GM11168 (cell line): ENCODE measurements around the gene ZNF575.

ENCODE experiments used
- in situ Hi-C: fragments of 300-500 bp; cut with MboI; formaldehyde crosslinking; loops from one replicate; pipeline ENCODE4 v1.12.0; 2022; ENCODE audit warnings: low sequenced_read_pairs; ENCODE audit not compliant: unreplicated experiment

The ZNF575 gene, protein sequence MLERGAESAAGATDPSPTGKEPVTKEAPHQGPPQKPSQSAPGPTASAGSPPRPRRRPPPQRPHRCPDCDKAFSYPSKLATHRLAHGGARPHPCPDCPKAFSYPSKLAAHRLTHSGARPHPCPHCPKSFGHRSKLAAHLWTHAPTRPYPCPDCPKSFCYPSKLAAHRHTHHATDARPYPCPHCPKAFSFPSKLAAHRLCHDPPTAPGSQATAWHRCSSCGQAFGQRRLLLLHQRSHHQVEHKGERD

DNA sequence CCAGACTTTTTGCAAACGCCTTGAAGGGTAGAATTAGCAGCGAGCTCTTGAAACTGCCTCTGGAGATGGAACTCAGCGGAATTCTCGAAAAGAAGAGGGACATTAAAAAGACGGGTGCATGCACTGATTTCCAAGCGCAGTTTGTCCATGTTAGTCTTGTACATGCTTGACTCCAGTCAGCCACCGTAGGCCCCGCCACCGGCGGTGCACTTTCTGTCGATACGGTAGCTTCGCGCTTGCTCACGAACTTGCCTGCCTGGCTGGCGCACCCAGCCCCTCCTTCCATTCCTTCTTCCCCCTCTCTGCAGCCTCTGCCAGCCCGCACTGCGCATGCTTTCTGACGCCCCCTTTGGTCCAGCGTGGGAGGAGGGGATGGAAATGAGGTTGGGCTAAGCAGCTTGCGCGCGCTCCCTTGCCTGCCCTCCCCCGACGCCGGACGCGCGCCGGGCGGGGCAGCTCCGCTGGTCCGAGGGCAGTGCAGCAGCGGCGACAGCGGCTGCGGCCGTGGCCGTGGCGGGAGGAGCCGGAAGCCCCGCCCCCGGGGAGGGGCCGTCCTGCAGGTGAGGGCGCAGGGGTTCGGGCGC lies at the start of gene ZNF575:
TSS of gene ZNF575 (plus strand) at position 227 of the 584 bp plus-strand sequence. CDS start 1,235 bp downstream, outside the sequence.
- in situ Hi-C loops, result no loop called here

DNA sequence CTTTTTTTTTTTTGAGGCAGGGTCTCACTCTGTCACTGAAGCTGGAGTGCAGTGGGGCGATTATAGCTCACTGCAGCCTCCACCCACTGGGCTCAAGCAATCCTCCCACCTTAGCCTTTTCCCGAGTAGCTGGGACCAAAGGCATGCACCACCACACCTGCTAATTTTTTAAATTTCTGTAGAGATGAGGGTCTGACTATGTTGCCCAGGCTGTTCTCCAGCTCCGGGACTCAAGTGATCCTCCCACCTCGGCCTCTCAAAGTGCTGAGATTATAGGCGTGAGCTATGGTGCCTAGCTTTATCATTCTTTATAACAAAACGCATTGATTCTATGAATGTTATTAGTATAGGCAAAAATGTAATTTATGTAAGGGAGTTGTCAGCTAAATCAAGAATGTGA lies 49.7 kb upstream of the ZNF575 start:
- in situ Hi-C loops, result no loop called here

DNA sequence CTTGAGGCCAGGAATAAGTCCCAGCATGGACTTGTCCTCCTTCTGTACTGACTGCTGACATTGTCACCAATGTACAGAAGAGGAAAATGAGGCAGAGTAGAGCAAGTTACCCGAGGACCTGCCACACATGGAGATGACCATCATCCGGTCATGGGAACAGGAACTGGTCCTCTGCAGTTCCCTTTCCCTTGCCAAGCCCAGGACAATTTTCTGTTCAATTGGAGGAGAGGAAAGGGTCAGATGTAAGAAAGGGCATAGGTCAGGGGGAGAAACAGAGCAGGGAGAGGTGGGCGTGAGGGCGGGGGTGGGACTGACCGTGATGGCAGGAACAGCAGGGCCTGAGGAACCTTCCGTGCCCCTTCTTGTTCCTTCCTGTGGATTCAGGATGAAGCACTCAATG lies 47.0 kb upstream of the ZNF575 start:
- in situ Hi-C loops, result no loop called here

DNA sequence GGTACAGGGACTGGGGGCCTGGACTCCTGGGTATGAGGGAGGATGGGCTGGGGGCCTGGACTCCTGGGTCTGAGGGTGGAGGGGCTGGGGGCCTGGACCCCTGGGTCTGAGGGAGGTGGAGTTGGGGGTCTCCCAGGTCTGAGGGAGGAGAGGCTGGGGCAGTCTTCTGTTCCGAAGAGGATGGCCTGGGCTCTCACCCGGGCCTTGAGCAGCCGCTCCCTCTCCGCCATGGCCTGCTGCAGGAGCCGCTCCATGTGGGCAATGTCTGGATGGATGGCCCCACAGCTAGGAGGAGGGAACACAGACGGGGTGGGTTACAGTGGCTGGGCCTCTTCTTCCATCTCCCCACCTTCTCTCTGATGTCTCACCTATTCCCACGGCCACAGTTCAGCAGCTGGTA lies 46.6 kb upstream of the ZNF575 start:
- in situ Hi-C loops, result no loop called here

DNA sequence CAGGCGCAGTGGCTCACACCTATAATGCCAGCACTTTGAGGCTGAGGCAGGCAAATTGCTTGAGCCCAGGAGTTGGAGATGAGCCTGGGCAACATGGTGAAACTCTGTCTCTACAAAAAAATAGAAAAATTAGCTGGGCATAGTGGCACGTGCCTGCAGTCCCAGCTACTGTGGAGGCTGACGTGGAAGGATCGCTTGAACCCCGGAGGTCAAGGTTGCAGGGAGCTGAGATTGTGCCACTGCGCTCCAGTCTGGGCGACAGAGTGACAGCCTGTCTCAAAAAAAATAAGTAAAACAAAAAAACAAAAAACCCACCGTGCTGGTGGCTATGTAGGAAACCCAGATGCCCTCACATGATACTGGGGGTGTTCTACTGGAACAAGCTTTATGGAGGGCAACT lies 44.8 kb upstream of the ZNF575 start:
- in situ Hi-C loops, result no loop called here

DNA sequence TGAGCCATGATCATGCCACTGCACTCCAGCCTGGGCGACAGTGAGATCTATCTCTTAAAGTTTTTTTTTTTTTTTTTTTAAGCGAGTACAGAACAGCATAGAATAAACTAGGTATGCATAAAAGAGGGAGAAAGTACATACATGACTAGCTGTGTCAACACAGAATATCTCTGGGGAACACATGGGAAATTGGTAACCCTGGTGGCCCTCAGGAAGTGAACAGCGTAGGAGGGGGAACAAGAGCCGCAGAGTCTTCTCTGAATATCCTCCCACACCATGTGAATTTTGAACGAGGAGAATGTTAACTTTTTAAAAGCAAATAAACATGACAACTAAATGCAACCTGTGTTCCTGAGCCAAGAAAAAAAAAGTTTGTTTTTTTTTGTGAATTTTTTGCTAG lies 43.7 kb upstream of the ZNF575 start:
- in situ Hi-C loops, result no loop called here

DNA sequence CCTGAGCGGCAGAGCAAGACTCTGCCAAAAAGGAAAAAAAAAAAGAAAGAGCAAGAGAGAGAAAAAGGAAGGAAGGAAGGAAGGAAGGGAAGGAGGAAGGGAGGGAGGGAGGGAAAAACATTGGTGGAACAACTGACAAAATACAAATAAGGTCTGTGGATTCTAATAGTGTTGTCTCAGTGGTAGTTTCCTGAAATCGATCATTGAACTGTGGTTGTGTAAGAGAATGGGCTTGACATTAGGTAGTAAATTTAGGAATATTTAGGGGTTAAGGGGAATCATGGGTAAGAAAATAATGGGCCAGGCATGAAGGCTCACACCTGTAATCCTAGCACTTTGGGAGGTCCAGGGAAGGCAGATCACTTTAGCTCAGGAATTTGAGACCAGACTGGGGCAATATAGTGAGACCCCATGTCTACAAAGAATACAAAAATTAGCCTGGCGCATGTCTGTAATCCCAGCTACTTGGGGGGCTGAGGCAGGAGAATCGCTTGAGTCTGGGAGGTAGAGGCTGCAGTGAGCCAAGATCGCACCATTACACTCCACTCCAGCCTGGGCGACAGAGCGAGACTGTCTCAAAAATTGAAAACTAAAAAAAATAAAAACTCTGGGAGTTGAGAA lies 42.9 kb upstream of the ZNF575 start:
- in situ Hi-C loops, result no loop called here

DNA sequence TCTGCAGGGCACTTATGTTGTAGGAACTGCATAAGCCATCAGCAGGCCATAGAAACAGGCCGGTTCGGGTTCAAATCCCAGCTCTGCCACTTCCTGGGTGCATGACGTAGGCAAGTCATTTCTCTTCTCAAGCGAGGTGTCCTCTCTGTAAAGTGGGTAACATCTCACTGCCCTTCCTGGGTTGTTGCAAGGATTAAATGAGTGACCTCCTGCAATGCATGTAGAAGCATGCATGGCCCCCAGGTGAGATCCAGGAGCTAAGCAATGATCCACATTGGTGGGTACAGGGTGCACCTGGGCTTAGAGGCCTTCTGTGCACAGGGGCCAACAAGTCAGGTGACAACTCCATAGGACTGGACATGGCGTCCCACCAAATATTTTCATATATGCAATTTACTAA lies 42.2 kb upstream of the ZNF575 start:
- in situ Hi-C loops, result no loop called here

DNA sequence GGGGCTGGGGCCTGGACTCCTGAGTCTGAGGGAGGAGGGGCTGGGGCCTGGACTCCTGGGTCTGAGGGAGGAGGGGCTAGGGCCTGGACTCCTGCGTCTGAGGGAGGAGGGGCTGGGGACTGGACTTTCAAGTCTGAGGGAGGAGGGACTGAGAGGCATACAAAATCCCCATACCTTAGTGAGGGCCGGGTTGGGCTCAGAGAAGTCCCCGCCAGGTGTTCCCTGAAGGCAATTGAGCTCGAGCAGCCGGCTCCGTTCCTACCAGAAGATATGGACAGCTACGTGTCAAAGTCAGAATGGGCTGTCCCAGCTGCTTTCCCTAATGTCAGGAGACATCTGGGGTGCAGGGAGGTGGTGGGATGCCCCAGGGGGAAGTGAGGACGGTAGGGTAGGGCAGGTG lies 37.9 kb upstream of the ZNF575 start:
- in situ Hi-C loops, result no loop called here

DNA sequence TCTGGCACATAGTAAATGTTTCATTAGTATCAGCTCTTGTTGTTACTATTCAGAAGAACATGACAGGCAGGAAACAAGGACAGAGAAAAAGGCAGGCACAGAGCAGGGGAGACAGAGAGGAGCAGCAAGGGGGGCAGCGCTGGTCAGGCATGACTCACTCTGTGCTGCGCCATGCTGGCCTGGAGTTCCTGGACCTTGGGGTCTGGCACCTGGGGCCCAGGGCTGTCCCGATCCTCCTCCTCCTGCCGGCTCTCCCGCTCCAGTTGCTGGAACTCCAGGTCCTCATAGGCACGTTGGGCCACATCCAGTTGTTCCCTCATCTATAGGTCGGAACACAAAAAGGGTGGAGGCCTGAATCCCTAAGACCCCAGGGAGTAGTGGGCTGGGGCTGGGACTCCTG lies 36.0 kb upstream of the ZNF575 start:
- in situ Hi-C loops, result no loop called here

DNA sequence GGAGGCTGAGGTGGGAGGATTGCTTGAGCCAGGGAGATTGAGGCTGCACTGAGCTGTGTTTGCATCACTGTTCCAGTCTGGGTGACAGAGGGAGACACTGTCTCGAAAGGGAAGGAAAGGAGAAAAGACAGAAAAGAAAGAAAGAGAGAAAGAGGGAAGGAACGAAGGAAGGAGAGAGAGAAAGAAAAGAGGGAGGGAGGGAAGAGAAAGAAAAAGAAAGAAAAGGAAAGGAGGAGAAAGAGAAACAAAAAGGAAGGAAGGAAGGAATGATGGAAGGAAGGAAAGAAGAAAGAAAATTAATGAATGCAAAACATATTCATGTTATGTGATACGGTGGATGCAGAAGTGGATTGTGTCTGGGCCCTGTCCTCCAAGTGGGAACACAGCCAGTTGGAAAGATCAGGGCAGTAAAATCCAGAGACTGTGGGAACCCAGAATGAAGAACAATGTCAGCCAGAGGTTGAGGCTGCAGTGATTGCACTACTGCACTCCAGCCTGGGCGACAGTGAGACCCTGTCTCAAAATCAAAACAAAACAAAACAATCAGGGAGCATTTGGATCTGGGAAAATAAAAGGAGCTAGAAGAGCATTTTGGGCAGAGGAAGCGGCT lies 34.6 kb upstream of the ZNF575 start:
- in situ Hi-C loops, result no loop called here

DNA sequence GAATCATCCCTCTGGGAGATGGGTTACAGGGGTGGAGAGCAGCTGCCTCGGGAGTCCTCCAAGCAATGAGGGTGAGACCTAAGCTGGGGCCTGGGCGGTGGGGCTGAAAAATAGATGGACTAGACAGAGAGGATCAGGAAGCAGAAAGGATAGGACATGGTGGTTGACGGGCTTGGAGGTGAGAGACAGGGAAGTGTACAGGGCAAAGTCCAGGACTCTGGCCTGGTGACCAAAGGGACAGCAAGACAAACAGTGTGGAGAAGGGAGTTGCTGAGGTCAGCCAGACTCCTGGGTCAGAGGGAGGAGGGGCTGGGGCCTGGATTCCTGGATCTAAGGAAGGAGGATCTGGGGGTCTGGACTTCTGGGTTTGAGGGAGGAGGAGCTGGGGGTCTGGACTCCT lies 33.9 kb upstream of the ZNF575 start:
- in situ Hi-C loops, result no loop called here

DNA sequence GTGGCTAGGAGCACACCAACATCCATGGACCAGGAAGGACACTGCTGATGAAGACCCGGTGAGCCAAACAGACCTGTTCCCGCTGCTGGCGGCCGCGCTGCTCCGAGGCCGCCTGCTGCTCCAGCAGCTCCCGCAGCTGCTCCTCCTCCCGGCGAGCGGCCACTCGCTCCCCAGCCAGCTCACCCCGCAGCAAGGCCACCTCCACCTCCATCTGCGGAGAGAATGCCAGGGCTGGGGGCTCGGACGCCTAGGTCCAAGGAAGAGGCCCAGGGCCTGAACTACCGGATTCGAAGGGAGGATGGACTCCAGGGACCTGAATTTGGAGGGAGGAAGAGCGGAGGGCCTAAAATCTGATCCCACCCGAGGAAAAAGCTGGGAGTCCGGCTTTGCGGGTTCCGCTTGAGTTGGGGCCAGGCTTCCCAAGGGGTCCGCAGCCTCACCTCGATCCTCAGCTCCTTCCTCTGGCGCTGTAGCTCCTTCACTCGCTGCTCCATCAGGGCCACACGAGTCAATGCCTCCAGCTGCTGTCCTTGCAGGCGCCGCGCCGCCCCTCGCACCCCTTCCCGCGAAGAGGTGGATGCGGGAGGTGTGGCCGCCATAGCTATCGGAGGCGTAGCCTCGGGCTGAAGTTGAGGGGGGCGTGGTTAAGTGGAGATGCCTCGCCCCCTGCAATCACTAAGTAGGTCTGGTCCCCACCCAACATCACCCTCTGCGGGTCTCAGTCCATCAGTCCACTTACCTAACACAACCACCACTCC lies 31.1 kb upstream of the ZNF575 start:
- in situ Hi-C loops, result no loop called here

DNA sequence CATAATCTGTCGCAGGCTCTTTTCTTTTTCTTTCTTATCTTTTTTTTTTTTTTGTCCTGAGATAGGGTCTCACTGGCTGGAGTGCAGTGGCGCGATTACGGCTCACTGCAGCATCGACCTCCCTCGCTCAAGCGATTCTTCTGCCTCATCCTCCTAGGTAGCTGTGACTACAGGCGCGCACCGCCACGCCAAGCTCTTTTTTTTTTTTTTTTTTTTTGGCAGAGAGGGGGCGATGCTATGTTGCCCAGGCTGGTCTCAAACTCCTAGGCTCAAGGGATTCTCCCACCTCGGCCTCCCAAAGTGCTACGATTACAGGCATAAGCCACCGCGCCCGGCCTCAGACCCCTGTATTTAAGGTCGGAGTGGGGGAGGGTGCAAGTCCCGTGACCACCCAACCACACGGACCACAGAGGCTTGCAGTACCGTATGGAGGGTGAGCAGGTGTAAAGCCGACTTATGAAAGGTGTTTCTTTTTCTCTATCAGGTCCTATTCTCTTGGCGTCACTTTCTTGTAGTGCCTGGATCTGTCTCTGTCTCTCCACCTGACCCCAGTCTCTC lies 30.5 kb upstream of the ZNF575 start:
- in situ Hi-C loops, result no loop called here

DNA sequence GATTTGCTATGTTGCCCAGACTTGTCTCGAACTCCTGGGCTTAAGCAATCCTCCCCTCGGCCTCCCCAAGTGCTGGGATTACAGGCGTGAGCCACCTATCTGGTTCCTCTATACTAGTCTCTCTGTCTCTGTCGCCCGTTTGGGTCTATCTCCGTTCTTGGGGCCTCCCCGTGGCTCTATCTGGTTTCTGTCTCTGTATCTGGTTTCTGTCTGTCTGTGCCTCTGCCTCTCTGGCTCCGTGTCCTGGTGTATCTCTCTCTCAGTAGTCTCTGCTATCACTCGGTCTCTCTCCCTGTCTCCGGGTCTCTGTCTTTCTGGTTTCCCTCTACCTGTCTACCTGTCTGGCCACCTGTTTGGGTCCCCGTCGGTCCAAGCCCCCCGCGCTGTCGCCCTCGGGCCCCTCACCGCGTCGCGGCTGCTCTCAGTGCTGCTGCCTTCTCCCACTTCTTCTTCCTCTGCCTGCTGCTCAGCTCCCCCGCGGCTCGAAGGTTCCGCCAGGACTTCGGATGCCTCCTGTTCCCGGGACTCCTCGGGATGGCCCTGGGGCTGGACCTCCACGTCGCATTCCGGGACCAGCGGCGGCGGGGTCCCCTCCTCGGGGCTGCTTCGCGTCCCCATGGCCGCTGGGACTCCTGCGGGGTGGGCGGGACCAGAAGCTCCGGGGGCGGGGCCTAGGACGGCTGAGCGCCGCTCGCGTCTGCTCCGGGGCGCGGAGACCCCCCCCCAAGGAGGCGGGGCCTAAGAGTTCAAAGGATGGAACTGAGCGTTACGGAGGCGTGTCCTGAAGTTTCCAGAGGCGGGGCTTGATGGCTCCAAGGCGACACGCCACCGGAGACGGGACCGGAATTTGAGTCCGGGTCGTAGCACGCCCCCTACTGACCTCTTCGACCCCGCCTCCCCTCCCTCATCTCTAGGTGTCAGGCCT lies 29.2 kb upstream of the ZNF575 start:
- in situ Hi-C loops, result no loop called here

DNA sequence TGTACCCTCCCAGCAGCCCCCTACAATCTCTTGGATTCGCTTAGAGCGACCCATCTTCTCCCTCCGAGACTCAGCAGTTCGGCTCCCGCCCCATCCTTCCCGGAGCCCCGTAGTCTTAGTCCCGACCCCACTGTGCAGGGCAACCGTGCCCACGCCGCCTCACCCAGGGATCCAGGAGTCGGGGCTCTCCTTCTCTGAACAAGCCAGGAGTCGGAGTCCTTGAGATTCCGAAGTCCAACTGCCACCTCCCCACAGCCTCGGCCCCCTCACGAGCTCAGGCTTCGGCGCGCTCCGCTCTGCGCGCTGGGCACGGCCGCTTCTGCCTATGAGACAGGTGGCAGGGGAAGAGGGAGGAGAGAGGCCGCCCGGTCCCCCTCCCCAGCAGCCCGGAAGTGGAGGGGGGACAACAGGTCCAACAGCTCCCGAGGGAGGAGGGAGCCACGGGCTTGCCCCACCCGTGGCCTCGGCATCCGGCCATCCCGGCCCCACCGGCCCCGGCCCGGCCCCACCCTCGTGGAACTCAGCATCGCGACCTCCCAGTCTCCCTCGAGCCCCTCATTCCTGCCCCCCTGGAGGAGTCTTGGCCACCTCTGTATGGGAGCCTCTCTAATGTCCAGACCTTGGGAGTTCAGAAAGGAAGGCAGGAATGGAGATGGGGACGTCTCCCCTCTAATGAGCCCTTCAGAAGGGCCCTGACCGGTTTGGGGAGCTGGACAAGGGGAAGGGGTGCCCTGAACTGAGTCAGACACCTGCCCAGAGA lies 28.4 kb upstream of the ZNF575 start, which contains the start of gene PHLDB3:
TSS of gene PHLDB3 (minus strand) at position 321 of the 760 bp plus-strand sequence. CDS start 628 bp downstream, outside the sequence.
- in situ Hi-C loops, result no loop called here

DNA sequence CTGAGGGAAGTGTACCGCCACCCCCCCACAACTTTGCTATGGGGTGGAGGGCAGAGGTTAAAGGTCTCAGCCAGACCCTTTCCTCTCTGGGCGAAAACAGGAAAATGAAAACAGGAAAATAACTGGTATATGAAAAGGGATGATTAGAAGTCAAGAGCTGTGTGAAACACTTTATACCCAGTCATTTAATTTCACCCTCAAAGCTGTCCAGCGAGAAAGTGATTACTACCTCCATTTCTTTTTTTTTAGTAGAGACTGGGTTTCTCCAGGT lies 27.9 kb upstream of the ZNF575 start:
- in situ Hi-C loops, result no loop called here

DNA sequence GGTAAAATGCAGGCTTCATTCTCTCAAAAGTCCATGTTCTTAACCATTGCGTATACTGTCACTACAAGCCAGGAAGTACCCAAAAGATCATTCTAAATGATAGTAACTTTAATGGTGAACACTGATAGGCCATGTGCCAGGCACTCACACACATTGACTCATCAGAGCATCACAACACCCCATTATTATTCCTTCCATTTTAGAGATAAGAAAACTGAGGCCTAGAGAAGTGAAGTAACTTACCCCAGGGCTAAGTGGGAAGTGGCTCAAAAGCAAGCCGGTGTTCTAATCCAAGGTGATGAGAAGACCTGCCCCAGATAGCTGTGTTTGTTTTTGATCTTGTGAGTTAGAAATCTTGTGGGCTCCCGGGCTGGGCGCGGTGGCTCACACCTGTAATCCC lies 27.0 kb upstream of the ZNF575 start:
- in situ Hi-C loops, result no loop called here

DNA sequence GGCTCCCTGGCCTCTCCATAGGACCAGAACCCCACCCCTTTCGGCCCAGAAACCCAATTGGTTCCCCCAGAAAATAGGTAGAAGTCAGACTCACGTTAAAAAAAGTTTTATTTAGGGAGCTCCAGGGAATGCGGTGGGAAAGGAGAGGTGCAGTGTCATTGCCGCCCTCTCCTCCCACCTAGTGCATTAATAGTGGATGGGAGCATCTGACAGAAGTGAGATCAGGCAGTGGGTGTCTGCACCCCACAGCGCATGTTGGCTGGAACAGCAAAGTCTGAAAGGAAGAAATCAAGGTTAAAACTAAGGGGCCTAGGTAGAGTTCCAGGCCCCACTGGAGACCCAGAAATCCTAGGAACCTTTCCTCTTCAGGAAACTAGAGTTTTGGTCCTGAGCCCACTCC lies 26.4 kb upstream of the ZNF575 start:
- in situ Hi-C loops, result no loop called here
